ENCODE measurements around the gene TMSB10.
"Not testable (repeated sequence)": the region's sequence is repeated elsewhere in the genome, so short reads cannot be mapped to it uniquely, and the experiment has no call there.

GRCh38 chr2:84917821-84918220 is 12.4 kb downstream of the TMSB10 start:
- not testable (repeated sequence) for TF ChIP-seq CTCF (IDR thresholded peaks at IDR 0.05; ENCODE audit: low read depth, low read length, missing input control); MAX (IDR thresholded peaks at IDR 0.05); JUND (IDR thresholded peaks at IDR 0.05); RAD21 (IDR thresholded peaks at IDR 0.05)

Measured in liver (tissue), 3 donors.